C4-2B (cell line): ENCODE data around the gene PARP12.

Experiments
- ZFX ChIP-seq: fragments of 450-650 bp; IDR thresholded peaks from 2 replicates; pipeline ENCODE4 v1.6.1; 2017
- TF ChIP-seq, protein P1 (sequence below): fragments of 450-650 bp; conservative IDR thresholded peaks from 2 replicates; pipeline ENCODE4 v1.5.1; 2017; ENCODE audit warnings: mild to moderate bottlenecking

DNA sequence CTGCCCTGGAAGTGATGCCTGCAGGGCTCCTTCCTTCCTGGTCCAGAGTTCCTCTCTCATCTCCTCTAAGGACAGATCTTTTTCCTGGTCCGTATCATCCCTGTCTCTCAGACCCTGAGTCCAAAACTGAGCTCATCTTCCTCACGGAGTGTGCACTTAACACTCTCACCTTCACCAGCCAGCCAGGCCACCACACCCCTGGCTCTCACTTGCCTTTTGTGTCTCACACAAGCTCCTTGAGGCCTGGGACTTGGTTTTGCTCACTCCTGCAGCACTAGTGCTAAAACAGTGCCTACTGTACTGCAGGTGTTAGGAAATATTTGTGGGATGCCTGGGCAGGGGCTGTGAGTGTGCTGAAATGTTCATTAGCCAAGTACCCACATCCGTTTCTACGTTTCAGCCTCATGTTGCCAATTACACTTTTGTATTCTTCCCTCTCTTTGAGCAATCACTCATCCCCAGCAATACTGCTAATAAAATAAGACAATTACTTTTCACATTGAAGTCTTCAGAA is 21.4 kb upstream of the PARP12 start:
- TF ChIP-seq, protein P1, sequence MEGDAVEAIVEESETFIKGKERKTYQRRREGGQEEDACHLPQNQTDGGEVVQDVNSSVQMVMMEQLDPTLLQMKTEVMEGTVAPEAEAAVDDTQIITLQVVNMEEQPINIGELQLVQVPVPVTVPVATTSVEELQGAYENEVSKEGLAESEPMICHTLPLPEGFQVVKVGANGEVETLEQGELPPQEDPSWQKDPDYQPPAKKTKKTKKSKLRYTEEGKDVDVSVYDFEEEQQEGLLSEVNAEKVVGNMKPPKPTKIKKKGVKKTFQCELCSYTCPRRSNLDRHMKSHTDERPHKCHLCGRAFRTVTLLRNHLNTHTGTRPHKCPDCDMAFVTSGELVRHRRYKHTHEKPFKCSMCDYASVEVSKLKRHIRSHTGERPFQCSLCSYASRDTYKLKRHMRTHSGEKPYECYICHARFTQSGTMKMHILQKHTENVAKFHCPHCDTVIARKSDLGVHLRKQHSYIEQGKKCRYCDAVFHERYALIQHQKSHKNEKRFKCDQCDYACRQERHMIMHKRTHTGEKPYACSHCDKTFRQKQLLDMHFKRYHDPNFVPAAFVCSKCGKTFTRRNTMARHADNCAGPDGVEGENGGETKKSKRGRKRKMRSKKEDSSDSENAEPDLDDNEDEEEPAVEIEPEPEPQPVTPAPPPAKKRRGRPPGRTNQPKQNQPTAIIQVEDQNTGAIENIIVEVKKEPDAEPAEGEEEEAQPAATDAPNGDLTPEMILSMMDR, result no peak
- no peak for TF ChIP-seq ZFX
